Prostate gland (tissue), 2 donors: ENCODE measurements around the gene RNF44.
A peak's percentile ranks its signal among the peaks of the same experiment; 100 is the strongest.

Experiments
- CTCF ChIP-seq, 4 experiments: fragments of 200-600 bp in 2 of 4; fragments of 450-650 bp in 2 of 4; sonication (generic) in 2 of 4; IDR thresholded peaks; 1 replicate in 3 of 4; 2 replicates in 1 of 4; pipeline ENCODE4 v1.5.1; 2016 to 2019; ENCODE audit warnings: antibody characterized with exemption in 4 of 4, mild to moderate bottlenecking in 2 of 4, moderate library complexity in 2 of 4
- POLR2A ChIP-seq: fragments of 450-650 bp; IDR thresholded peaks from one replicate; pipeline ENCODE4 v1.6.1; 2016; ENCODE audit warnings: antibody characterized with exemption, mild to moderate bottlenecking
- POLR2AphosphoS5 ChIP-seq: sonication (generic); formaldehyde crosslinking; IDR thresholded peaks from one replicate; pipeline ENCODE4 v1.6.1; 2017; ENCODE audit warnings: antibody characterized with exemption

DNA sequence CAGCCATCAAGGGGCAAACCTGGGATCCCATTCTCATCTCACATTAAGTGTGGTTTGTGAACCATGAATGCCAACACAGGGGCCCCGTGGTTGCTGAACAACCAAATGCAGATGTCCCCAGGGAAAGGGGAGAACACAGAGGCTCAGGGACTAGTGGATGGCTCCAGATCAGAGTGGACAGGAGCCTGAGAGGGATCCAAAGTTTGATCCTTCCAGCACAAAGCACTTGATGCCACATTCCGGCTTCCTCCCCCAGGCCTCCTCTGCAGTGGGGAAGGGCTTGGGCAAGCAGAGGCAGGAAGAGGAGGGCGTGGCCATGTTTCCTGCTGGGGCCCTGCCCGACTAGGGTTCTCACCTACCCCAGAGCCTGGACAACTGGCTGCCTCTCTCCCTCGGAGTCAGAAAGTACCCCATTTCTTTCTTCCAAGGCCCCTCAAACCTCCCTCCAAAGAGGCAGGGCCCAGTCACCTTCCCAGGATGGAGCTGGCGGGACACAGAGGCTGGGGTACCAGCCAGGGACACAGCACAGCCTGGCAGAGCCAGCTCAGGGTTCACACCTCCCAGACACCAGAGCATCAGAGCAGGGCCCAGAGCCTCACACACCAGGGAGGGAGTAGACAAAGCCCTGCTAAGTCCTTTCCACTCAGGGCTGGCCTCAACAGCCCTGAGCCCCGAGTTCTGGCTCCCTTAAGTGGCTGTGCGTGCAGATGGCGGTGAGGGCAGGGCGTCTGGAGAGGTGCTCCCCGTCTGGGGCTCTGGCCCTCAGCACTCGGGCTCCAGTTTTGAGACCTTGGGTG, 4.3 kb upstream of the RNF44 start:
- no peak for TF ChIP-seq CTCF (IDR thresholded peaks at IDR 0.05)
- TF ChIP-seq POLR2A = peak; percentile 62
- TF ChIP-seq POLR2AphosphoS5 = peak; percentile 42
